T-cell (primary cell): Measurements from ENCODE around the gene NAPG. TPM values are rescaled to one million over a fixed set of nuclear protein-coding genes. Genes with fewer than 3 reads are reported as not detected.
"Not testable (repeated sequence)": the region's sequence is repeated elsewhere in the genome, so short reads cannot be mapped to it uniquely, and the experiment has no call there.

ENCODE experiments used
- ATAC-seq, 4 experiments: fragments of 200-7000 bp in 3 of 4; fragments of 150-1000 bp in 1 of 4; cut with Tn5 transposase; replicated peaks in 1 of 4; 1 replicate in 3 of 4; 2 replicates in 1 of 4; pipeline ENCODE4 v1.10.0; 2021; ENCODE audit warnings: moderate library complexity in 3 of 4, mild to moderate bottlenecking in 2 of 4, moderate number of reproducible peaks in 1 of 4
- CTCF ChIA-PET, 2 donors: fragments of 300-600 bp; sonication (Branson Sonifier 250); formaldehyde crosslinking; loops; one replicate each; lab custom pipeline; 2022; ENCODE audit warnings: antibody characterized with exemption in 2 of 2; lab: Charles Lee
- POLR2A ChIA-PET, 2 donors: fragments of 300-600 bp; sonication (Branson Sonifier 250); formaldehyde crosslinking; loops; one replicate each; lab custom pipeline; 2022; ENCODE audit warnings: antibody characterized with exemption in 2 of 2; lab: Charles Lee
- DNase-seq, 35 experiments: peaks; one replicate each; pipeline versions ENCODE4 v3.0.0 to v3.0.0-alpha.2; 2013 to 2023
- H3K27ac ChIP-seq: one replicate; pipeline ENCODE4 v1.5.1; 2013; ENCODE audit warnings: low read length
- H3K27me3 ChIP-seq, 2 experiments: replicated peaks in 1 of 2; 1 replicate in 1 of 2; 2 replicates in 1 of 2; pipeline versions ENCODE4 v1.6.1 to v1.7.0; 2013; ENCODE audit warnings: low read length in 1 of 2, mixed read lengths in 1 of 2; ENCODE audit not compliant: control insufficient read depth in 2 of 2, insufficient read depth in 2 of 2; ENCODE audit errors: extremely low read depth in 1 of 2
- H3K36me3 ChIP-seq, 2 donors: 1 replicate in 1 of 2; 2 replicates in 1 of 2; pipeline versions ENCODE4 v1.6.1 to v1.7.0; 2013; ENCODE audit warnings: low read length in 1 of 2; ENCODE audit not compliant: control insufficient read depth in 2 of 2, insufficient read depth in 1 of 2; ENCODE audit errors: extremely low read depth in 1 of 2
- H3K4me1 ChIP-seq, 2 experiments: 1 replicate in 1 of 2; 2 replicates in 1 of 2; pipeline versions ENCODE4 v1.6.1 to v1.7.0; 2013; ENCODE audit warnings: low read length in 2 of 2, mixed read lengths in 1 of 2; ENCODE audit not compliant: insufficient read depth in 2 of 2, control insufficient read depth in 1 of 2; ENCODE audit errors: extremely low read depth in 1 of 2
- H3K4me3 ChIP-seq, 2 donors: 1 replicate in 1 of 2; 2 replicates in 1 of 2; pipeline versions ENCODE4 v1.5.1 to v1.7.0; 2013; ENCODE audit warnings: mild to moderate bottlenecking in 2 of 2, low read length in 1 of 2, moderate library complexity in 1 of 2; ENCODE audit not compliant: control insufficient read depth in 1 of 2; ENCODE audit errors: extremely low read depth in 1 of 2
- H3K9me3 ChIP-seq: 2 replicates; pipeline ENCODE4 v1.7.0; 2013
- H3K27ac Mint-ChIP-seq, 2 donors: one replicate each; pipeline ENCODE4 v1.8.0; 2020 to 2021; ENCODE audit warnings: mild to moderate bottlenecking in 2 of 2, mixed read lengths in 2 of 2
- H3K27me3 Mint-ChIP-seq, 2 donors: one replicate each; pipeline ENCODE4 v1.8.0; 2021 to 2022; ENCODE audit warnings: mixed read lengths in 2 of 2
- H3K36me3 Mint-ChIP-seq: one replicate; pipeline ENCODE4 v1.8.0; 2021; ENCODE audit warnings: mixed read lengths
- H3K4me1 Mint-ChIP-seq, 3 donors: one replicate each; pipeline ENCODE4 v1.8.0; 2020 to 2022; ENCODE audit warnings: mixed read lengths in 3 of 3, mild to moderate bottlenecking in 1 of 3
- H3K4me3 Mint-ChIP-seq, 3 donors: one replicate each; pipeline ENCODE4 v1.8.0; 2020 to 2022; ENCODE audit warnings: mild to moderate bottlenecking in 3 of 3, mixed read lengths in 3 of 3, moderate library complexity in 3 of 3
- H3K9me3 Mint-ChIP-seq, 3 donors: one replicate each; pipeline ENCODE4 v1.8.0; 2020 to 2022; ENCODE audit warnings: mixed read lengths in 3 of 3
- WGBS: methylation state at CpG from one replicate; pipeline ENCODE4 v1.1.5; 2013; ENCODE audit warnings: missing lambda C conversion rate; ENCODE audit not compliant: insufficient coverage; 5-methylcytosine and 5-hydroxymethylcytosine counted together
- total RNA-seq, 35 experiments: library from RNA in 6 of 35; stranded (reverse) in 6 of 35; fragments of 120-200 nt in 1 of 35; gene quantifications; one replicate each; pipeline versions ENCODE4 v1.2.1 to v1.2.4 and lab custom pipeline; 2013 to 2026

Gene NAPG
- total RNA-seq, 5 donors from 2014 or later (not counting 1 experiment from before 2014, with no cell fraction given) = 22.6 to 33.4 (median 28.0) TPM

DNA sequence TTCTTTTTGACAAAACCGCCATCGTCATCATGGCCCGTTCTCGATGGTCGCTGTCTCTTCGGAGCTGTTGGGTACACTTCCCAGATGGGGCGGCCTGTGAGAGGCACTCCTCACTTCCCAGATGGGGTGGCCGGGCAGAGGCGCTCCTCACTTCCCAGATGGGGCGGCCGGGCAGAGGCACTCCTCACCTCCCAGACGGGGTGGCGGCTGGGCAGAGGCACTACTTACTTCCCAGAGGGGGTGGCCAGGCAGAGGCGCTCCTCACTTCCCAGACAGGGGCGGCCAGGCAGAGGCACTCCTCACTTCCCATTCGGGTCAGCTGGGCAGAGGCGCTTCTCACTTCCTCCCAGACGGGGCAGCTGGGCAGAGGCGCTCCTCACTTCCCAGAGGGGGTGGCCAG, 19.9 kb upstream of the NAPG start:
- DNase-seq, H3K27ac Mint-ChIP-seq, POLR2A ChIA-PET, CTCF ChIA-PET, H3K9me3 ChIP-seq, H3K4me1 Mint-ChIP-seq, H3K36me3 Mint-ChIP-seq, H3K27me3 ChIP-seq, H3K36me3 ChIP-seq, H3K4me1 ChIP-seq, H3K4me3 Mint-ChIP-seq, H3K27ac ChIP-seq, ATAC-seq, H3K4me3 ChIP-seq: not testable (repeated sequence)
- H3K9me3 Mint-ChIP-seq = peaks cover 7 to 19% (median 18%) of the 10 kb centered on the region in 3 donors
- peaks cover 14 to 17% of the 10 kb centered on the region in 2 donors for H3K27me3 Mint-ChIP-seq
- no CpG with 5 or more reads among the region's 19 CpGs for WGBS

DNA sequence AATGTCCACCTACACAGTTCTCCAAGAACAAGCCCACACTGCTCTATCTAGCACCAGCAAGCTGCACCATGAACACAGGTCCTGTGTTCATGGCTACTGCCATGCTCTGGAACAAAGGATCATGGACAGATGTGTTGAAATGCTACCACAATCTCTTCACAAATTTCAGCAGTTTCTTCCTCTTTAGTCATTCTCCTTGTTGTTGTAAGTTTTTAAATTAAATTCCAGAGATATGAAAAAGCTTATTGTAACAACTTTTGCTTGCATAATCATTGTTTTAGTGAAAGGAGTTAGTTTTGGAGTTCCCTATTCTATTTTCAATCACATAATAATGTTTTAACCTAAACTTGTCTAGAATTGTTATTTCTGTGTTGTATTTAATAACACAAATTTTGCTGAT, 17.2 kb upstream of the NAPG start:
- CTCF ChIA-PET = no interaction called here
- H3K4me3 ChIP-seq = no peak overlapping the region
- Mint-ChIP-seq H3K9me3 (peaks cover 7 to 19% (median 18%) of the 10 kb centered on the region in 3 donors), H3K27me3 (peaks cover 17 to 21% of the 10 kb centered on the region in 2 donors), H3K36me3 (no peaks in the 10 kb centered on the region), H3K4me3 (no peak overlapping the region), H3K4me1 (no peaks in the 10 kb centered on the region), H3K27ac (no peak overlapping the region)
- H3K4me1 ChIP-seq = no peaks in the 10 kb centered on the region
- DNase-seq (no peak), ATAC-seq (no peak)
- H3K36me3 ChIP-seq = no peaks in the 10 kb centered on the region
- H3K27me3 ChIP-seq = peaks cover 0 to 15% of the 10 kb centered on the region in 2 experiments
- no peaks in the 10 kb centered on the region for H3K9me3 ChIP-seq
- POLR2A ChIA-PET = no interaction called here
- no peak overlapping the region for H3K27ac ChIP-seq

DNA sequence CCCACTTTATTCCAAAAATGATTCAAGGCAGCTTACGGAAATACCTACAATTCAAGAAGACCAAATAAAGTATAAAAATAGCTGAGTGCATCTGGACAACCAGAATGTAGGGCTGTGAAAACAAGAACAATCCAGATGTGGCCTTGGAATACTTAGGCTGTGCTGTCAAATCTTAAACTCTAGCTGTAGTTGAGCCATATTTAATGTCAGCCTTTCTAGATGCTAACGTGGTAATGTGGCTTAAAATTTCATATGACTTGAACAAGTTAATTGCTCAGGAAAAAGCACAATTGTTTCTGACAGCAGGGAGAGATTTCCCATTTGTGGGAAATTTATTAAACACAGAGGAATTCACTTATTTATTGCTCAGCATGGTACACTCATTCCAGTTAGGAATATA, 14.6 kb upstream of the NAPG start:
- Mint-ChIP-seq H3K27ac (no peak overlapping the region), H3K4me3 (no peak overlapping the region), H3K4me1 (no peaks in the 10 kb centered on the region), H3K27me3 (peaks cover 23 to 35% of the 10 kb centered on the region in 2 donors), H3K9me3 (peaks cover 7 to 13% (median 12%) of the 10 kb centered on the region in 3 donors), H3K36me3 (no peaks in the 10 kb centered on the region)
- no peak overlapping the region for H3K27ac ChIP-seq
- DNase-seq (no peak), ATAC-seq (no peak)
- H3K4me1 ChIP-seq = no peaks in the 10 kb centered on the region
- no peaks in the 10 kb centered on the region for H3K9me3 ChIP-seq
- H3K36me3 ChIP-seq = no peaks in the 10 kb centered on the region
- ChIA-PET CTCF (no interaction called here), POLR2A (no interaction called here)
- peaks cover 0 to 25% of the 10 kb centered on the region in 2 experiments for H3K27me3 ChIP-seq
- H3K4me3 ChIP-seq = no peak overlapping the region
- 80% methylated on average over 1 of the region's 2 CpGs for WGBS

DNA sequence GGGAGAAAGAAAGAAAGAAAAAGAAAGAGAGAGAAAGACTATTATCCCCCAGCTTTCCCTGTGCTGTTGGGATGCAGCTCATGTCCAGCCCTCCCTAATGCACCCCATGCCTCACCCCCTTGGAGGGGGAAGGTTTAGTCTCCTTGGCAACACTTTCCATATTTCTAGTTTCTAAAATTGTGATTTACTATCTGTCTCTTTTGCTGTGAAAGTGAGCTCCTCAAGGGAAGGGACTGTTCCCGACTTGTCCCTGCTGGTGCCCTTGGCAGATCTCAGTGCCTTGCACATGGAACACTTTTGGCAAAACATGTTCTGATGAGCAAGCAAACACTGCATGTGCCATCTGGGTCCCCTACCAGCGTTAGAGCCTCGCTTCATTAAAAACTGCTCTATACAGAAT, 11.7 kb upstream of the NAPG start:
- H3K27ac Mint-ChIP-seq = peak overlapping the region in 1 of 2 donors; percentile 29
- Histone ChIP-seq H3K27ac (no peak overlapping the region), H3K9me3 (no peaks in the 10 kb centered on the region), H3K4me1 (no peaks in the 10 kb centered on the region), H3K4me3 (no peak overlapping the region), H3K27me3 (peaks cover 0 to 38% of the 10 kb centered on the region in 2 experiments), H3K36me3 (no peaks in the 10 kb centered on the region)
- H3K27me3 Mint-ChIP-seq = peaks cover 38 to 55% of the 10 kb centered on the region in 2 donors
- H3K9me3 Mint-ChIP-seq = no peaks in the 10 kb centered on the region
- DNase-seq (no peak), ATAC-seq (no peak)
- 63% methylated on average over 1 of the region's 3 CpGs for WGBS
- no peak overlapping the region for H3K4me3 Mint-ChIP-seq
- H3K36me3 Mint-ChIP-seq = no peaks in the 10 kb centered on the region
- H3K4me1 Mint-ChIP-seq = no peaks in the 10 kb centered on the region
- POLR2A ChIA-PET = interaction anchor here in 1 of 2 donors (0.6 kb wide), 1 partner anchor 511 kb away, joined by 3 read pairs; no protein-coding TSS in a partner anchor
- CTCF ChIA-PET = interaction anchor here in 1 of 2 donors (0.7 kb wide), 1 partner anchor 533 kb away, joined by 3 read pairs; no protein-coding TSS in a partner anchor

DNA sequence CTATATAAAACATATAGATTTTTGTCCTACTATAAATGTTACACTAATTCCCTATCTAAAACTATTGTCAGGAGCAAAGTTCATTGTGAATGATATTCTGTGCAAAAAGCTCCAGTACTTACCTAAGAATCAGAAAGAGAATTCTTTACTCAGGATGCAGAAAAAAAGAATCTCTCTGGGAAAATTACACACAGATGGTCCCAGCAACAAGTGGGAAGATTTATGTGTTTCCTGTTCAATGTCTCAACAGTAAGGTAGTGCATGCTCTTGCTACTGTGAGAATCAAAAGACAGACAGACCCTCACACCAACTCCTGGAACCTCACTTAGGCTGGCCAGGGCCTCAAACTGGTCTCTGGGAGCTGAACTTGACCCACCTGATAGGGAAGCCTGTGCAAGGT, 11.2 kb upstream of the NAPG start:
- H3K4me1 ChIP-seq = no peaks in the 10 kb centered on the region
- no peaks in the 10 kb centered on the region for H3K36me3 Mint-ChIP-seq
- H3K9me3 ChIP-seq = no peaks in the 10 kb centered on the region
- no peak for ATAC-seq
- no peak overlapping the region for H3K27ac Mint-ChIP-seq
- CTCF ChIA-PET = no interaction called here
- DNase-seq = no peak
- H3K4me1 Mint-ChIP-seq = peaks cover 0 to under 1% (median under 1%) of the 10 kb centered on the region in 3 donors
- no peak overlapping the region for H3K4me3 Mint-ChIP-seq
- H3K4me3 ChIP-seq = no peak overlapping the region
- H3K27me3 ChIP-seq = peaks cover 0 to 41% of the 10 kb centered on the region in 2 experiments
- H3K36me3 ChIP-seq = no peaks in the 10 kb centered on the region
- no peaks in the 10 kb centered on the region for H3K9me3 Mint-ChIP-seq
- peaks cover 42 to 60% of the 10 kb centered on the region in 2 donors for H3K27me3 Mint-ChIP-seq
- no peak overlapping the region for H3K27ac ChIP-seq
- POLR2A ChIA-PET = interaction anchor here in 1 of 2 donors (0.6 kb wide), 1 partner anchor 511 kb away, joined by 3 read pairs; no protein-coding TSS in a partner anchor

DNA sequence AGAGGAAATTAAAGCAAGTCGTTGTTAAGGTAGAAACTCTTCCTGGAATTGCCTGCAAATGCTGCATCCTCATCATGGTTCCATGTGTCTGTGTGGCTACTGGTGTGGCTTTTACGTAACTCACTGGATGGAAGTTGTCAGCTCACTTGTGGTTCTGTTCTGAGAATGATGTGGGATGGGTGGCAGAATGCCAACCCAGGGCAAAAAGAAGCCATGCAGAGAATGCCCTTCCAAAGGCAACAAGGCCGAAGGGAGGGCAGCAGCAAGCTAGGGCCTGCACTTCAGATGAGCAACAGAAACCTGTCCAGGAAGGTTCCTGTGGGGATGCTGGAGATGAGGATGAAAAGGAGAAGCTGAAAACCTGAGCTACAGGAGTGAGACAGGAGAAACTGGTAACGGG, 10.4 kb upstream of the NAPG start:
- no peaks in the 10 kb centered on the region for H3K9me3 ChIP-seq
- peaks cover 0 to 3% of the 10 kb centered on the region in 2 experiments for H3K4me1 ChIP-seq
- H3K4me1 Mint-ChIP-seq = peaks cover 0 to 6% (median 5%) of the 10 kb centered on the region in 3 donors
- no peaks in the 10 kb centered on the region for H3K9me3 Mint-ChIP-seq
- H3K27ac ChIP-seq = no peak overlapping the region
- H3K27me3 Mint-ChIP-seq = peaks cover 42 to 65% of the 10 kb centered on the region in 2 donors
- POLR2A ChIA-PET = no interaction called here
- no peak overlapping the region for H3K27ac Mint-ChIP-seq
- DNase-seq (no peak), ATAC-seq (no peak)
- no peaks in the 10 kb centered on the region for H3K36me3 ChIP-seq
- WGBS = 50% methylated on average over 4 of the region's 4 CpGs
- no peak overlapping the region for H3K4me3 Mint-ChIP-seq
- no peak overlapping the region for H3K4me3 ChIP-seq
- no peaks in the 10 kb centered on the region for H3K36me3 Mint-ChIP-seq
- CTCF ChIA-PET = no interaction called here
- H3K27me3 ChIP-seq = peaks cover 0 to 41% of the 10 kb centered on the region in 2 experiments

DNA sequence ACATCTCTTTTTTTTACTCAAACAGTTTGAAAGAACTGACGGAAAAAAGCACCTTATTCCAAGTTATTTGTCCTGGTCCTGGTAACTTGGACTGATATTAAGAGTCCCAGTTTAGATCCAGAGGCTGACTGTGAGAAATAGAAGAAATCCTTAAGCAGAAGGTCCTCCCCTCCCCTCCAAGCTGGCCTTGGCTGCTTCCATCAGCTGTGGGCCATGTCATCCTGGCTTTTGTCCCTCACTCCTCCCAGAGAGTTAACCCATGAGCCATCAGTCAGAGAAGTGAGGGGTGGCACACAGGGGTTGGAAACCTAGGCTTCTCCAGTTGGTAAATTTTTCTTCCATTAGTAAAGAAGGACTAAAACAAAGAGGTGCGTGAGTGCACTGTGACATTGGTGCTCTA, 9.7 kb upstream of the NAPG start:
- H3K4me3 ChIP-seq = no peak overlapping the region
- peaks cover 42 to 65% of the 10 kb centered on the region in 2 donors for H3K27me3 Mint-ChIP-seq
- POLR2A ChIA-PET = no interaction called here
- no peaks in the 10 kb centered on the region for H3K9me3 Mint-ChIP-seq
- no peak overlapping the region for H3K4me3 Mint-ChIP-seq
- H3K9me3 ChIP-seq = no peaks in the 10 kb centered on the region
- H3K27ac Mint-ChIP-seq = no peak overlapping the region
- no peaks in the 10 kb centered on the region for H3K36me3 Mint-ChIP-seq
- H3K4me1 Mint-ChIP-seq = peaks cover 0 to 6% (median 5%) of the 10 kb centered on the region in 3 donors
- peaks cover 0 to 3% of the 10 kb centered on the region in 2 experiments for H3K4me1 ChIP-seq
- H3K27me3 ChIP-seq = peaks cover 0 to 45% of the 10 kb centered on the region in 2 experiments
- 100% methylated on average over 1 of the region's 2 CpGs for WGBS
- DNase-seq (no peak), ATAC-seq (no peak)
- H3K27ac ChIP-seq = no peak overlapping the region
- no peaks in the 10 kb centered on the region for H3K36me3 ChIP-seq
- CTCF ChIA-PET = no interaction called here
